ENCODE results near the gene WNT2B. TPM values are rescaled to one million over a fixed set of nuclear protein-coding genes. Genes with fewer than 3 reads are reported as not detected.
A peak's percentile ranks its signal among the peaks of the same experiment; 100 is the strongest.
"Not testable (repeated sequence)": the region's sequence is repeated elsewhere in the genome, so short reads cannot be mapped to it uniquely, and the experiment has no call there.

The WNT2B gene
- polyA plus RNA-seq (2013, experiment 1 of 2): 0.45 TPM
- 0.32 TPM for polyA plus RNA-seq (2013, experiment 2 of 2)

DNA sequence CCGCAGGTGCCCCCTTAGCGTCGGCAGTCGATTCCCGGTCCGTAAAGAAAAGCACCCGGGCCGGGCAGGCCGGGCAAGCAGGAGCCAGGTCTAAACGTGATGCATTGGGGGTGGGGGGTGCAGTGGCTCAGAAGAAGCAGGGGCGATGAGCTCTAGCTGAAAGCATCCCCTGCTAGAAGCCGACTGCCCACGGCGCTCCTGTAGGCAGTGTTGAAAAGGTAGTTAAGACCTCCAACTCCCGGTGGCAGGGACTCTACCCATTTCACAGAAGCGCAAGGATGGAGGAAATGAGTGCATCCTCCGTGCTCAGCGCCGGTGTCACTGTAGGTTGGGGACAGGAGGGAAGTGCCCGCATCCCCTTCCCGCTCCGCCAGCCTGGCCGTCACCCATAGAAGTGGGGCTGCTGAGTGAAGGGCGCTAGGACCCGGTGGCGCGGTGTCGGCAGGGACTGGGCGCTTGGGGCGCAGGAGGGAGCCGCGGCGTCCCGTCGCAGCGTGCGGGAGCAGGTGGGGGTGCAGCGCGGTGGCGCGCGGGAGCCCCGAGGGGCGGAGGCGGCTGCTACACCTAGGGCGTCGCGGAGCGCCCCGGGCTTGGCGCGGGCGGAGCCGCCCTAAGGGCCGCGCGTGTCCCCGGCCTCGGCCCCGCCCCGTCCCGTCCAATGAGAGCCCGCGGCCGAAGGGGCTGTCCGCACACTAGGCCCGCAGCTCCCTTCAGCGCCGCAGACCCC, at the start of gene WNT2B:
TSS of gene WNT2B (plus strand) at position 688 of the 727 bp plus-strand sequence. CDS start 298 bp downstream, outside the sequence.
- Histone ChIP-seq H3K9me3 (ENCODE audit: insufficient read depth, low read depth, low read length) (no peaks in the 10 kb centered on the region), H3K9ac (ENCODE audit: low read depth, low read length) (no peak within 1 kb of the TSS), H3K27ac (ENCODE audit: low read depth, low read length) (no peak within 1 kb of the TSS), H3K27me3 (ENCODE audit: insufficient read depth, low read length) (peaks cover 98% of the 10 kb centered on the region), H3K4me3 (ENCODE audit: low read length) (peak within 1 kb of the TSS; percentile 64), H3K36me3 (ENCODE audit: insufficient read depth, low read length) (no peaks in the 10 kb centered on the region), H3K4me1 (ENCODE audit: insufficient read depth, low read length) (peaks cover 31% of the 10 kb centered on the region)
- under 1% methylated on average over 69 of the region's 69 CpGs for WGBS

DNA sequence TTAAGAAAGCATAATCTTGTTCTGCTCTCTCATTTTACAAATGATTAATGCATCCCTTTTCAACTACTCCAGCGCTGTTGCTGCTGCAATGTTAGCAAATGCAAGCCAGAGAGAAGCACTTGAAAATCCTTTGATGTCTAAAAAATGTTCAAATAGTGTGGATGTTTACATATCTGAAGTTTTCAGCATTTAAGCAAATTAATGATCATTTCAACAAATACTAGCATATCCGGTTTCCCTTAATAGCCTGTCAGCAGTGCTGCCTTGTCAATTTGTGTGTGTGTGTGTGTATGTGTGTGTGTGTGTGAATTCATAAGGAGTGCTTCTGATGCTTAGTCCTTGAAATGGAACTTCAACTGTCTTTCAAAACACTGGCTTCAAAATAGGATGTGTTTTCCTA, 48.1 kb upstream of the WNT2B start:
- Histone ChIP-seq H3K4me3 (ENCODE audit: low read length) (no peak overlapping the region), H3K36me3 (ENCODE audit: insufficient read depth, low read length) (peaks cover 36% of the 10 kb centered on the region), H3K9ac (ENCODE audit: low read depth, low read length) (no peak overlapping the region), H3K27ac (ENCODE audit: low read depth, low read length) (no peak overlapping the region), H3K9me3 (ENCODE audit: insufficient read depth, low read depth, low read length) (no peaks in the 10 kb centered on the region), H3K27me3 (ENCODE audit: insufficient read depth, low read length) (peaks cover 3% of the 10 kb centered on the region), H3K4me1 (ENCODE audit: insufficient read depth, low read length) (peaks cover 18% of the 10 kb centered on the region)
- 91% methylated on average over 2 of the region's 2 CpGs for WGBS

DNA sequence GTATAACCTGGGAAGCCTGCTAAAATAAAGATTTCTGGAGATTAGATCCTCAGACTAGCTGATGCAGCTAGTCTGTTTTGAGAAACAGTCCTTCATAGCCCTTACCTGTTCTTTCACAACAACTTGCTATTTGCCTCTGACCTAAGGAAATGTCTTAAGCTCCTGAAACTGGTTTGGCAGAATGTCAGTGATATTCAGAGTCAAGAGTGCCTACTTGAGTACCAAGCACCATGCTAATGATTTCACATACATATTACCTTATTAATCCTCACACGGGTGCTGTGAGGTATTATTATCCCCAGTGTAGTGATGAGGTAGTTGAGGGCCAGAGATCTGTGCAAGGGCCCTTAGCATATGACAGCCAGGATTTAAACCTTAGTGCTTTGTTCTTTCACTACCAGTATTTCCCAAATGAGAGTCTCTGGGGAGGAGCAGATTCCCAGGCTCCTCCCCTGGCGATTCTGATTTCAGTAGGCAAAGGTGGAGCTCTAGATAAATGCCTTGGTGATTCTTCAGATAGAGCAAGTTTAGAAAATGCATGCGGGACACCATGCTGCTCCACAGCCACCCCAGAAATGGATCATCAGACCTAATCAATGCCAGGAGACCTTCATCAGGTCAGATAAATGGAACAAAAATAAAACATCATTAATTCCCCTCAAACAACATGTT, 47.4 kb upstream of the WNT2B start:
- Histone ChIP-seq H3K9ac (ENCODE audit: low read depth, low read length) (no peak overlapping the region), H3K27me3 (ENCODE audit: insufficient read depth, low read length) (peaks cover 6% of the 10 kb centered on the region), H3K4me1 (ENCODE audit: insufficient read depth, low read length) (peaks cover 22% of the 10 kb centered on the region), H3K36me3 (ENCODE audit: insufficient read depth, low read length) (peaks cover 29% of the 10 kb centered on the region), H3K4me3 (ENCODE audit: low read length) (no peak overlapping the region), H3K9me3 (ENCODE audit: insufficient read depth, low read depth, low read length) (no peaks in the 10 kb centered on the region), H3K27ac (ENCODE audit: low read depth, low read length) (peak overlapping the region; percentile 7; the same call in 1 of the 2 replicates)
- 73% methylated on average over 3 of the region's 3 CpGs for WGBS

DNA sequence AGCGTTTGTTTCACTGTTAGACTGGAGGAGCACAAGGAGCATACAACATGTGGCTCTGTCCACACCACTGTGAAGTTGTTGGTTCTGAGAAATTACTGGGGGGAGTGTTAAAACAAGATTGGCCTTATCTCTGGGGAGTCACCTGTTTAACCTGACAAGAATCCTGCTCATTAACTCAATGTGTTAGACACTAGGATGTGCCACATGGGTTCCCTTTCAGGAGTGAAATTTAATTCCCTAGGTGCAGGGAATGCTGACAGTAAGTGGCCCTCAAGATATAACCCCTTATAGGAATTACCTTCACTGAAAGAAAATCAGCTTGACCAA, 45.8 kb upstream of the WNT2B start:
- Histone ChIP-seq H3K4me3 (ENCODE audit: low read length) (no peak overlapping the region), H3K9ac (ENCODE audit: low read depth, low read length) (no peak overlapping the region), H3K36me3 (ENCODE audit: insufficient read depth, low read length) (peaks cover 13% of the 10 kb centered on the region), H3K9me3 (ENCODE audit: insufficient read depth, low read depth, low read length) (no peaks in the 10 kb centered on the region), H3K27me3 (ENCODE audit: insufficient read depth, low read length) (peaks cover 13% of the 10 kb centered on the region), H3K27ac (ENCODE audit: low read depth, low read length) (no peak overlapping the region), H3K4me1 (ENCODE audit: insufficient read depth, low read length) (peaks cover 22% of the 10 kb centered on the region)
- WGBS: 84% methylated on average over 1 of the region's 1 CpG

DNA sequence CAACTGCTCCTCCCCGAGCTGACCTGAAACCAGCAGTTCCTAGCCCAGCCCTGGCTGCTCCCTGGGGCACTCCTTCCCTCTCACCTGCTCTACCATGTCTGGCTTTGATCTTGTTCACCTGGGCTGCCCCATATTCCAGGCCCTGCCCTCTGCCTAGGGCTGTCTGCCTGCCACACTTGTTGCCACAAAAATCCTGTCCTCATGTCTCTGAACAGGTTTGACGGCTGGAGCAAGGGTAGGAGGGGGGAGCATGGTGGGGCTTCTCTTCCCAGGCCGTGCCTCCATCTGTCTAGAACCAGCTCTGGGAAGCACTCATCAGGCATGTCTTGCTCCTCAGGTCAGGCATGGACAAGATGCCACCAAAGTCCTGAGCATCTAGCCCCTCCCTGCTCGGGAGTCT, 44.3 kb upstream of the WNT2B start:
- Histone ChIP-seq H3K27me3 (ENCODE audit: insufficient read depth, low read length) (peaks cover 13% of the 10 kb centered on the region), H3K4me3 (ENCODE audit: low read length) (no peak overlapping the region), H3K9me3 (ENCODE audit: insufficient read depth, low read depth, low read length) (no peaks in the 10 kb centered on the region), H3K9ac (ENCODE audit: low read depth, low read length) (no peak overlapping the region), H3K4me1 (ENCODE audit: insufficient read depth, low read length) (peaks cover 22% of the 10 kb centered on the region), H3K36me3 (ENCODE audit: insufficient read depth, low read length) (no peaks in the 10 kb centered on the region), H3K27ac (ENCODE audit: low read depth, low read length) (no peak overlapping the region)
- WGBS: 67% methylated on average over 4 of the region's 4 CpGs

DNA sequence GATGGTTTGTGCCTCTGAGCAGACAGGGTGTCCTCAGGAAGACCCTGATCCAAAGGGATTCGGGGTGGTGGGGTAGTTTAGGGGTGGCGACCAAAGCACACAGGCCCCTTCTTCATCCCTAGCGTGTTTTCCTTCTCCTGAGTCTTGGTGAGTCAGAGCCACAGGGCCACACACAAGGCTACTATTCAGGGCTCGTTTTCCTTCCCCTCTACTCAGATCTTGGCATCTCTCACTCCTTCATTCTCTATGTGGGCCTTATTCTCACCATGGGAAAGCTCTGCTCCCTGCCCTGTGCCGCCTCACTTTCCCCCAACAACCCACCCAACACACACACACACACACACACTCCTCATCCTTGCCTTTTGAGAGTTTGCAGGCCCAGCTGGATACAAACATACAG, 43.6 kb upstream of the WNT2B start:
- H3K27ac ChIP-seq (ENCODE audit: low read depth, low read length): no peak overlapping the region
- 80% methylated on average over 5 of the region's 5 CpGs for WGBS
- no peak overlapping the region for H3K9ac ChIP-seq (ENCODE audit: low read depth, low read length)
- H3K36me3 ChIP-seq (ENCODE audit: insufficient read depth, low read length): no peaks in the 10 kb centered on the region
- H3K4me3 ChIP-seq (ENCODE audit: low read length): no peak overlapping the region
- H3K4me1 ChIP-seq (ENCODE audit: insufficient read depth, low read length): peaks cover 22% of the 10 kb centered on the region
- H3K9me3 ChIP-seq (ENCODE audit: insufficient read depth, low read depth, low read length): no peaks in the 10 kb centered on the region
- peaks cover 13% of the 10 kb centered on the region for H3K27me3 ChIP-seq (ENCODE audit: insufficient read depth, low read length)

DNA sequence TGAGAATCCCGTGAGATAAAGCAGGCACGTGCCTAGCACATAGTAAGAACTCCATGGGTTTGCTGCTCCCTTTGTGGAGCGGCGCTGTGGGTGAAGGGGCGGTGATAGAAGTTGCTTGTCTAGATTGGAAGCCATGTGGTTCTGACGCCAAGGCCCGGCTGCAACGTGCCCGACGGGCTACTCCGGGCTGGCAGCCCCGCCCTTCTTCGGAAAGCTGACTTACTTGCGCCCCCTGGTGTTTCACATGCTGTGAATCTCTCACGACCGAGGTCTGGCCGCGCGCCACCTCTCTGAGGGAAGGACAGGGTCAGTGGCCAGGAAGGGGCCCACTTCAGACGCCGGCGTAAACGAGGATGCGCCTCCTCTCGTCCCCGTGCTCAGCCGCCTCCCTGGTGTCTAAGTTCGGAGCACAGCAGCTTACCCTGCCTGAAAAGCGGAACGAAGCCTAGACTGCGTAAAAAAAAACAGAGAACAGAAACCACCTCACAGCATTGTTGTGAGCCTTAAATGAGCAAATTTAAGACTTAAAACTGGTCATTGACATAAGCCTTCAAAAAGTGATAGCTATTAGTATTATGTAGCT, 42.6 kb upstream of the WNT2B start:
- Histone ChIP-seq H3K9me3 (ENCODE audit: insufficient read depth, low read depth, low read length) (no peaks in the 10 kb centered on the region), H3K27ac (ENCODE audit: low read depth, low read length) (no peak overlapping the region), H3K9ac (ENCODE audit: low read depth, low read length) (no peak overlapping the region), H3K36me3 (ENCODE audit: insufficient read depth, low read length) (no peaks in the 10 kb centered on the region), H3K27me3 (ENCODE audit: insufficient read depth, low read length) (peaks cover 13% of the 10 kb centered on the region), H3K4me1 (ENCODE audit: insufficient read depth, low read length) (peaks cover 12% of the 10 kb centered on the region), H3K4me3 (ENCODE audit: low read length) (peak overlapping the region; percentile 21)
- 4% methylated on average over 31 of the region's 31 CpGs for WGBS

DNA sequence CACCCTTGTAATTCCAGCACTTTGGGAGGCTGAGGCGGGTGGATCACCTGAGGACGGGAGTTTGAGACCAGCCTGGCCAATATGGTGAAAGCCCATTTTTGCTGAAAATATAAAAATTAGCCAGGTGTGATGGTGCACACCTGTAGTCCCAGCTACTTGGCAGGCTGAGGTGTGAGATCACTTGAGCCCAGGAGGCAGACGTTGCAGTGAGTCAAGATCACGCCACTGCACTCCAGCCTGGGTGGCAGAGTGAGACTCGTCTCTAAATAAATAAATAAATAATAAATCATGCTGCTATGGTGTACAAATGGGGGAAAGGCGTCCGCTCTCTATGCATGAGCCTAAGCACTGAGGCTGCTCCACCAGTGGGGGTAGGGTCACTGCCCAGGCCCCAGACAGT, 38.4 kb upstream of the WNT2B start:
- H3K4me3 ChIP-seq (ENCODE audit: low read length); H3K9me3 ChIP-seq (ENCODE audit: insufficient read depth, low read depth, low read length); H3K36me3 ChIP-seq (ENCODE audit: insufficient read depth, low read length); H3K9ac ChIP-seq (ENCODE audit: low read depth, low read length); H3K27ac ChIP-seq (ENCODE audit: low read depth, low read length); H3K4me1 ChIP-seq (ENCODE audit: insufficient read depth, low read length): not testable (repeated sequence)
- peaks cover 13% of the 10 kb centered on the region for H3K27me3 ChIP-seq (ENCODE audit: insufficient read depth, low read length)
- WGBS: 93% methylated on average over 6 of the region's 7 CpGs

DNA sequence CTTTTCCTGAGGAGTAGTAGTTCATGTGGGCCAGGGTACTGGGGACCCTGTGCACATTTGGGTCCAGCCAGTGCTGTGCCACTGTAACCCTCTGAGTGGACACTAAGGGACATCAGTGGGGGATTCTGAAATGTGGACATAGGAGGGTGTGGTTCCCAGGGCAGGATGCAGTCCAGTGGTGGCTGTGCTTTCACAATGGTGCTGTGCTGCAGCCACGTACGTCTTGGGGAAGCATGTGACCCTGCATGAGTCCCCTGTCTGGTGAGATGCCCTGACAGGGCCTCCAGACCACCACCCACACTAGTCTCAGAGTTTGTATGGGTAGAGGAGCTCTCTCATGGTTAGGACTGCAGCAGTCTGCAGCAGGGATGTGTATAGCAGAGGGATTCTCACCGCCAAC, 37.8 kb upstream of the WNT2B start:
- no peaks in the 10 kb centered on the region for H3K9me3 ChIP-seq (ENCODE audit: insufficient read depth, low read depth, low read length)
- H3K4me1 ChIP-seq (ENCODE audit: insufficient read depth, low read length): peaks cover under 1% of the 10 kb centered on the region; the same call in 1 of the 2 replicates
- no peak overlapping the region for H3K4me3 ChIP-seq (ENCODE audit: low read length)
- H3K9ac ChIP-seq (ENCODE audit: low read depth, low read length): no peak overlapping the region
- H3K27me3 ChIP-seq (ENCODE audit: insufficient read depth, low read length): peaks cover 7% of the 10 kb centered on the region; the same call in 1 of the 2 replicates
- 93% methylated on average over 3 of the region's 3 CpGs for WGBS
- no peak overlapping the region for H3K27ac ChIP-seq (ENCODE audit: low read depth, low read length)
- H3K36me3 ChIP-seq (ENCODE audit: insufficient read depth, low read length): no peaks in the 10 kb centered on the region

DNA sequence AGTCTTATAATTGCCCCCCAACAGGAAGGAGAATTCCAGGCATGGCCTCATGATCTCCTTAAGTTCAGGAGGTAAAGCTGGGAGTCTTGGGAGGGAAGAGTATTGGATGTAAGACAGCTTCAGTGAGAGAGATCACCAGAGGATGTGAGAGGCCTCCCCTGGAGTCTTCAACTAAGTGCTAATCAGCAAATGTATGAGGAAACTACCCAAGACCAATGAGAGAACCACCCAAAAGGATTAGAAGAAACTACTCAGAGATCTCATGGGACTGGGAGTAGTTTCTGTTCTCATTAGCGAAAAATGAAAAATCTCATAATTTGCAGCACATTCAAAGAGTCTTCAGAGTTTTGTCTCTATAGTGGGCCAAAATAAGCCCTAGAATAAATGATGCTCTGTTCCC, 36.6 kb upstream of the WNT2B start:
- Histone ChIP-seq H3K27me3 (ENCODE audit: insufficient read depth, low read length) (0 out of 2 replicates have a peak, but pooled peaks cover 2% of the 10 kb centered on the region), H3K9ac (ENCODE audit: low read depth, low read length) (no peak overlapping the region), H3K27ac (ENCODE audit: low read depth, low read length) (no peak overlapping the region), H3K4me3 (ENCODE audit: low read length) (no peak overlapping the region), H3K4me1 (ENCODE audit: insufficient read depth, low read length) (no peaks in the 10 kb centered on the region), H3K36me3 (ENCODE audit: insufficient read depth, low read length) (no peaks in the 10 kb centered on the region), H3K9me3 (ENCODE audit: insufficient read depth, low read depth, low read length) (no peaks in the 10 kb centered on the region)
- WGBS: 86% methylated on average over 1 of the region's 1 CpG

DNA sequence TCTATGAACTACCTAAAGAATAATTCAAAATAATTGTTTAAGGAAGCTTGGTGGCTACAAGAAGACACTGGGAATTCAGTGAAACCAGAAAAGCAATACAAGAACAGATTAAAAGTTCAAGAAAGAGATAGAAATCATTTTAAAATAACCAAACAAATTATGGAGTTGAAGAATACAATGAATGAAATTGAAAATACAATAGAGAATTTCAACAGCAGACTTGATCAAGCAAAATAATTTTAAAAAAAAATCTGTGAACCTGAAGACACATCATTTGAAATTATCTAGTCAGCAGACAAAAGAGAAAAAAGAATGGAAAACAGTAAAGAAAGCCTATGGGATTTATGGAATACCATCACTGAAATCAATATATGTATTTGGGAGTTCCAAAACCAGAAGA, 31.2 kb upstream of the WNT2B start:
- Histone ChIP-seq H3K4me3 (ENCODE audit: low read length) (no peak overlapping the region), H3K36me3 (ENCODE audit: insufficient read depth, low read length) (no peaks in the 10 kb centered on the region), H3K9me3 (ENCODE audit: insufficient read depth, low read depth, low read length) (peaks cover 2% of the 10 kb centered on the region; the same call in 1 of the 2 replicates), H3K4me1 (ENCODE audit: insufficient read depth, low read length) (no peaks in the 10 kb centered on the region), H3K27ac (ENCODE audit: low read depth, low read length) (no peak overlapping the region), H3K9ac (ENCODE audit: low read depth, low read length) (no peak overlapping the region), H3K27me3 (ENCODE audit: insufficient read depth, low read length) (no peaks in the 10 kb centered on the region)
